OCI-LY3 (cell line): ENCODE measurements around the gene MUC6.

Experiments used
- H2AFZ ChIP-seq: fragments of 200-600, 300-600 bp; shearing (Covaris generic); 2 replicates; pipeline ENCODE4 v1.6.0; 2014; ENCODE audit warnings: antibody characterized with exemption, low read depth, low read length
- H3K27ac ChIP-seq: fragments of 200-600, 300-600 bp; sonication (generic); 2 replicates; pipeline ENCODE4 v1.5.1; 2014; ENCODE audit warnings: mild to moderate bottlenecking, low read length, moderate library complexity, mixed read lengths
- H3K27me3 ChIP-seq: fragments of 200-600, 300-600 bp; sonication (generic); 2 replicates; pipeline ENCODE4 v1.6.1; 2014; ENCODE audit warnings: low read depth, low read length, mixed read lengths
- H3K36me3 ChIP-seq: fragments of 200-600, 300-600 bp; sonication (generic); replicated peaks from 2 replicates; pipeline ENCODE3; 2014; ENCODE audit warnings: low read depth, low read length, mixed read lengths
- H3K4me1 ChIP-seq: fragments of 300-600, 200-600 bp; sonication (generic); 2 replicates; pipeline ENCODE4 v1.6.1; 2014; ENCODE audit warnings: low read length, mixed read lengths
- H3K4me2 ChIP-seq: fragments of 200-600, 300-600 bp; sonication (generic); 2 replicates; pipeline ENCODE4 v1.6.1; 2014; ENCODE audit warnings: low read length, mixed read lengths
- H3K4me3 ChIP-seq: fragments of 300-600, 200-600 bp; sonication (generic); 2 replicates; pipeline ENCODE4 v1.5.1; 2014; ENCODE audit warnings: antibody characterized with exemption, mild to moderate bottlenecking, low read length, moderate library complexity
- H3K79me2 ChIP-seq: fragments of 300-600, 200-600 bp; shearing (Covaris generic); 2 replicates; pipeline ENCODE4 v1.6.1; 2014; ENCODE audit warnings: mild to moderate bottlenecking, low read length, mixed read lengths
- H3K9ac ChIP-seq: fragments of 300-600, 200-600 bp; shearing (Covaris generic); 2 replicates; pipeline ENCODE4 v1.6.0; 2014; ENCODE audit warnings: mild to moderate bottlenecking, low read length, moderate library complexity
- H3K9me3 ChIP-seq: fragments of 200-600, 300-600 bp; shearing (Covaris generic); 2 replicates; pipeline ENCODE4 v1.6.1; 2014; ENCODE audit warnings: low read length, mixed read lengths; ENCODE audit not compliant: insufficient read depth
- H4K20me1 ChIP-seq: fragments of 200-600, 300-600 bp; sonication (generic); 2 replicates; pipeline ENCODE4 v1.6.1; 2016; ENCODE audit warnings: low read length, mixed read lengths; ENCODE audit not compliant: insufficient read depth
- CTCF ChIP-seq: fragments of 200-600, 300-600 bp; sonication (generic); IDR thresholded peaks from 2 replicates; pipeline ENCODE4 v1.5.1; 2014; ENCODE audit warnings: antibody characterized with exemption, low read length, low read depth
- EZH2phosphoT487 ChIP-seq: fragments of 200-600 bp; shearing (Covaris generic); IDR thresholded peaks from 2 replicates; pipeline ENCODE4 v1.6.1; 2018; ENCODE audit warnings: antibody characterized with exemption, mixed run types, low read depth

Gene MUC6

GRCh38 chr11:973237-973636 is 63.3 kb downstream of the MUC6 start:
- Histone ChIP-seq H3K4me3 (no peak overlapping the region), H3K36me3 (peaks cover 3% of the 10 kb centered on the region), H4K20me1 (no peaks in the 10 kb centered on the region), H3K4me1 (no peaks in the 10 kb centered on the region), H3K9me3 (no peaks in the 10 kb centered on the region), H2AFZ (no peak overlapping the region), H3K27ac (no peak overlapping the region), H3K79me2 (no peaks in the 10 kb centered on the region), H3K27me3 (no peaks in the 10 kb centered on the region), H3K9ac (no peak overlapping the region), H3K4me2 (no peak overlapping the region)
- TF ChIP-seq CTCF (no peak), EZH2phosphoT487 (no peak)

GRCh38 chr11:972523-973211 is 63.9 kb downstream of the MUC6 start:
- no peaks in the 10 kb centered on the region for H3K9me3 ChIP-seq
- no peaks in the 10 kb centered on the region for H3K4me1 ChIP-seq
- no peak overlapping the region for H3K9ac ChIP-seq
- no peak overlapping the region for H3K4me2 ChIP-seq
- peaks cover 3% of the 10 kb centered on the region for H3K36me3 ChIP-seq
- H3K79me2 ChIP-seq = no peaks in the 10 kb centered on the region; the same call in 1 of the 2 replicates
- no peak overlapping the region for H3K27ac ChIP-seq
- H2AFZ ChIP-seq = no peak overlapping the region
- H3K4me3 ChIP-seq = no peak overlapping the region
- H4K20me1 ChIP-seq = no peaks in the 10 kb centered on the region
- no peaks in the 10 kb centered on the region for H3K27me3 ChIP-seq
- TF ChIP-seq CTCF = no peak
- no peak for TF ChIP-seq EZH2phosphoT487

- H3K36me3 ChIP-seq = peaks cover 3% of the 10 kb centered on the region
- H3K27ac ChIP-seq = no peak overlapping the region
- H3K4me1 ChIP-seq = no peaks in the 10 kb centered on the region
- H2AFZ ChIP-seq = no peak overlapping the region
- no peak overlapping the region for H3K9ac ChIP-seq
- no peak overlapping the region for H3K4me2 ChIP-seq
- H3K27me3 ChIP-seq = no peaks in the 10 kb centered on the region
- no peaks in the 10 kb centered on the region for H3K9me3 ChIP-seq
- H4K20me1 ChIP-seq = no peaks in the 10 kb centered on the region
- no peaks in the 10 kb centered on the region; the same call in 1 of the 2 replicates for H3K79me2 ChIP-seq
- TF ChIP-seq EZH2phosphoT487 = no peak
- H3K4me3 ChIP-seq = no peak overlapping the region
Measured at GRCh38 chr11:971731-972365, 64.7 kb downstream of the MUC6 start.

GRCh38 chr11:971092-971690 is 65.3 kb downstream of the MUC6 start:
- no peaks in the 10 kb centered on the region for H3K9me3 ChIP-seq
- no peaks in the 10 kb centered on the region for H4K20me1 ChIP-seq
- no peak overlapping the region for H2AFZ ChIP-seq
- H3K4me1 ChIP-seq = no peaks in the 10 kb centered on the region
- no peaks in the 10 kb centered on the region for H3K27me3 ChIP-seq
- TF ChIP-seq EZH2phosphoT487 (no peak), CTCF (no peak)
- H3K79me2 ChIP-seq = no peaks in the 10 kb centered on the region; the same call in 1 of the 2 replicates
- no peak overlapping the region for H3K4me2 ChIP-seq
- H3K27ac ChIP-seq = no peak overlapping the region
- H3K4me3 ChIP-seq = no peak overlapping the region
- peaks cover 3% of the 10 kb centered on the region for H3K36me3 ChIP-seq
- H3K9ac ChIP-seq = no peak overlapping the region
